Adrenal gland (tissue), 5 donors: ENCODE results near the gene ZNF292.

Experiments used
- CTCF ChIP-seq, 6 experiments: fragments of 450-650 bp in 4 of 6; fragments of 200-600 bp in 2 of 6; sonication (generic) in 1 of 6; IDR thresholded peaks; 1 replicate in 5 of 6; 2 replicates in 1 of 6; pipeline versions ENCODE4 v1.5.1 to v1.8.0; 2016 to 2021; ENCODE audit warnings: antibody characterized with exemption in 6 of 6, mild to moderate bottlenecking in 2 of 6, moderate library complexity in 1 of 6
- POLR2A ChIP-seq, 2 donors: fragments of 450-650 bp; IDR thresholded peaks; one replicate each; pipeline ENCODE4 v1.6.1; 2017; ENCODE audit warnings: antibody characterized with exemption in 2 of 2, mild to moderate bottlenecking in 2 of 2, moderate library complexity in 1 of 2
- donor health status: DM: no; HTN: no; CAD: no.

DNA sequence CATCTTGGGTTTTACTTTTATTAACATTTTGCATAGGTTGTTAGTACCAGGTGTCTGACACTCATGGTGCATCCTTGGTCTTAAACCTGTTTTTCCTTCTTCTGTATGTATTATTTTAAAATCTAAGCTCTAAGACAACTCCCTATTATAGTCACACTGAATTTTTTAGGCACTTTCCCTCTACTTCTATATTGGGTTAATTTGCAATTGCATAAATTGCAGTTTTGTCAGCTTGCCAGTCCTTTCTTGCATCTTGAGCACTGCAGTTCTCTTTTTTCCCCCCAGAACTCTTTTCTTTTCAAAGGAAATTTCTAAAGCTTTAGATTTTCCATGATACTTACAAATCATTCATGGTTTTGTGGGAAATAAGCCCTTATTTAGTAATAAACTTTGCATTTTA, 70.6 kb downstream of the ZNF292 start:
- no peak for TF ChIP-seq CTCF (IDR thresholded peaks at IDR 0.05)
- TF ChIP-seq POLR2A (IDR thresholded peaks at IDR 0.05) = no peak
